Femur (tissue), 1 donor: Measurements from ENCODE around the gene CUL7.

ENCODE experiments used
- DNase-seq: peaks from one replicate; pipeline ENCODE4 v3.0.0-alpha.2; 2017

CUL7 gene

GRCh38 chr6:43076464-43077332, 23.0 kb upstream of the CUL7 start:
- peak; percentile 57 for DNase-seq

DNA sequence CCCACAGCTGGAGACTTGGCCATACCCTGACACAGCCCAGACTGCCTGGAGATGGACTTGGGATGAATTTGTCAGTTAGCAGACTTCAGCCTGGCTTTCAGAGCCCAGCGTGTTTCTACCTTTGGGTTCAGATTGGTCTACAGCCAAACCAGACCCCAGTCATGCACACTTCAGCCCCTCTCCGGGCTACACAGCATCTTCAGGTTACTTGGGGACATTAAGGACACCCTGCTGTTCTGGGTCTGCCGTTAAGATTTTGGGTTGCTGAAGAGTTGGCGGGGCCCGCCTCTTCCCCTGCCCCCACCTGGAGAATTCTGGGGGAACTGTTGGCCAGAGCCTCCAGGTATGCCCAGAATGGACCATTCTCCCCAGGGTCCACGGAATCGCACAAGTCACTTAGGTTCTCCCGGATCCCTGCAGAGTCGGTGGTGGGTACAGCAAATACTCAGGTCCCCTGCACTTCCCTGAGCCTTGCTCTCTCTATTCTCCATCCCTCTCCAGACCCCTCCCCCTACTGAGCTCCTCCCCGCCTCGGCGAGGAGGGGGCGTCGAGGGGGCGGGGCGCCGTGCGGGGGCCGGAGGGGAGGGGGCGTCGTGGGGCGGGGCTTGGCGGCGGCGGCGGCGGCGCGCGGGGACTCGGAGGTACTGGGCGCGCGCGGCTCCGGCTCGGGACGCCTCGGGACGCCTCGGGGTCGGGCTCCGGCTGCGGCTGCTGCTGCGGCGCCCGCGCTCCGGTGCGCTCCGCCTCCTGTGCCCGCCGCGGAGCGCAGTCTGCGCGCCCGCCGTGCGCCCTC, 22.2 kb upstream of the CUL7 start, which contains the start of gene PTK7:
PTK7 (plus strand) TSS at position 645 of the 794 bp plus-strand sequence. CDS start 175 bp downstream, outside the sequence.
- DNase-seq, result peak; percentile 92

- peak; percentile 50 for DNase-seq
Measured at GRCh38 chr6:43074847-43075669, 21.4 kb upstream of the CUL7 start.

GRCh38 chr6:43070028-43070632, 16.5 kb upstream of the CUL7 start:
- no peak for DNase-seq

- DNase-seq, result no peak
Measured at GRCh38 chr6:43062818-43063217, 9.2 kb upstream of the CUL7 start.

DNA sequence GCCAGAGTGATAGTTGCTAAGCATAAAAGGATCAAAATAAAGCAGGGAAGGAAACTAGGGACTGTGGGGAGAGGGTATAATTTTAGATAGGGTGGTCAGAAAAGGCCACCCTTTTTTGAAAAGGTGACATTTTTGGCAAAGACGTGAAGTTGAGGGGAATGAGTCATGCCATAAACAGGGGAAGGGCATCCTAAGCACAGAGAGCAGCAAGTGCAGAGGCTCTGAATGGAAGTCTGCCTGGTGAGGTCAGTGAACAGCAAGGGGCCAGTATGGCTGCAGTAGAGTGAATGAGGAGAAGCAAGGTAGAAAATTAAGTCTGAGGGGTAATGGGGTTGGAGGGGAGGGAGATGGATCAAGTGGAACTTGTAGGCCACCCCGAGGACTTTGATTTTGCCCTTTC, 8.2 kb upstream of the CUL7 start:
- DNase-seq, result no peak

DNA sequence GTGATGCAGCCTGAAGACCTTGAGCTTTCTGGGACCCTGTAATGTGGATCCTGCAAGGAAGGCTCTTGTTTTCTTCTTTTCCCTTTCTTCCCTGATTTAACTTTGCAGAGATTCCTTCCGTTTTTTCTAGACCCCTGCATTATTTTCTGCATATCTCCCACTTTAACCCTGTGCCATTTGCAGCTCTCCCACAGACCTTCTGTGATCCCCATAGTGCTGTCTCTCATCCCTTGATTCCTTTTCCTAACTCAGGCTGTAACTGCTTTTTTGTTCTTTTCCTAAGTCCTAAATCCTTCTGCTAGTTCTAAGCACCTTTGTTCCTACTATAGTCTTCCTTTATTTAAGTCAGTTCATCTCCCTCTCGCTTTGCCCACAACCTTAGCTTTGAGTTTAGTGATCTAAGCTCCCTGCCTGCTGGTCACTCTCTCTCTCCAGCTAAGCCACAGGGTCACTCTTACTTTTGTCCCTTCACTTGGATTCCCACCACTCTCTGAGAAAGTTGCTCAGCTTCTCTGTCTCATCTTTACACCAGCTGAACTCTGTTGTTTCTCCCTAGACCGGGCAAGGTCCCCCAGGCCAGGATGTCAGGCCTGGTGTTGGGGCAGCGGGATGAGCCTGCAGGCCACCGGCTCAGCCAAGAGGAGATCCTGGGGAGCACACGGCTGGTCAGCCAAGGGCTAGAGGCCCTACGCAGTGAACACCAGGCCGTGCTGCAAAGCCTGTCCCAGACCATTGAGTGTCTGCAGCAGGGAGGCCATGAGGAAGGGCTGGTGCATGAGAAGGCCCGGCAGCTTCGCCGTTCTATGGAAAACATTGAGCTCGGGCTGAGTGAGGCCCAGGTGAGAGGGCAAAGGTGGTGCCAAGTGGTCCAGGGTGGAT, 7.3 kb upstream of the CUL7 start:
- no peak for DNase-seq

- DNase-seq, result no peak
Measured at GRCh38 chr6:43060034-43060754, 6.5 kb upstream of the CUL7 start.

GRCh38 chr6:43059168-43060033, 5.8 kb upstream of the CUL7 start, which contains the start of the genes KLC4 and MRPL2:
TSS of gene KLC4 (plus strand) at chr6:43059631. CDS start at chr6:43061336, 1,705 bp downstream.
TSS of gene MRPL2 (minus strand) at chr6:43059434. CDS start at chr6:43059381, 53 bp downstream.
- DNase-seq, result peak; percentile 100

DNA sequence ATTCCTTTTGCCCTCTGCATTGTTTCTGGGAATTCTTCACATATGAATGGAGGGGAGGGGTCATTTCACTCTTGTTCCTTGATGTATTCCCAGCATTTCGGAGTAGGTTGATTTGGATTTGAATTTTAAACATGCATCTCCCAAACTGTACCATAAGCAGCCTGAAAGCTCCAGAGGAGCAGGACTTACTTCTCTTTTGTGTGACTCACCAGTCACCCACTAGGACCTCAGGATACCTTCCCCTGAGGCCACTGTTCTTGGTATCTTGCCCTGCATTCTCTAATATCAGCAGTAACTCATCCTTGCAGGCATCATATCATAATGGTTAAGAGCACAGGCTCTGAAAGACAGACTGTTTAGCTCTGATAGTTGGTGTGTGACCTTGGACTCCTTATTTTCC, 4.9 kb upstream of the CUL7 start:
- DNase-seq, result no peak

DNA sequence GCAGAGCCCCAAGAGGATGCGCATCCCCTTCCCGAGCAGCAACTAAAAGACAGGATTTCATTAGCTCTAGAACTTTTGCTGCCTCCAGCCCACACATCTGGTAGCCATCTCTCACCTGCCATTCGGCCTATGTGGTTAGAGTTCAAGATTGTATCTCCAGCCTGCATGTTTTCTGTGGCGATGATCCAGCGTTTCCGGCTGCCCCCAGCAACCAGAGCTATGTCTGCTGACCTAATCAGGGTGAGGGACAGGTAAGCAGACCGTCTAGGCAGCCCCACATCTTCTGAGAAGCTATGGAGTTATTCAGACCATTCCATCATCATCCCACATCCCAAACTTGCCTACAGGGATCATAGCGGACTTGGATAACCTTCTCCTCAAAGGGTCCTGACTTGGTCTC, 2.3 kb upstream of the CUL7 start:
- DNase-seq, result no peak

DNA sequence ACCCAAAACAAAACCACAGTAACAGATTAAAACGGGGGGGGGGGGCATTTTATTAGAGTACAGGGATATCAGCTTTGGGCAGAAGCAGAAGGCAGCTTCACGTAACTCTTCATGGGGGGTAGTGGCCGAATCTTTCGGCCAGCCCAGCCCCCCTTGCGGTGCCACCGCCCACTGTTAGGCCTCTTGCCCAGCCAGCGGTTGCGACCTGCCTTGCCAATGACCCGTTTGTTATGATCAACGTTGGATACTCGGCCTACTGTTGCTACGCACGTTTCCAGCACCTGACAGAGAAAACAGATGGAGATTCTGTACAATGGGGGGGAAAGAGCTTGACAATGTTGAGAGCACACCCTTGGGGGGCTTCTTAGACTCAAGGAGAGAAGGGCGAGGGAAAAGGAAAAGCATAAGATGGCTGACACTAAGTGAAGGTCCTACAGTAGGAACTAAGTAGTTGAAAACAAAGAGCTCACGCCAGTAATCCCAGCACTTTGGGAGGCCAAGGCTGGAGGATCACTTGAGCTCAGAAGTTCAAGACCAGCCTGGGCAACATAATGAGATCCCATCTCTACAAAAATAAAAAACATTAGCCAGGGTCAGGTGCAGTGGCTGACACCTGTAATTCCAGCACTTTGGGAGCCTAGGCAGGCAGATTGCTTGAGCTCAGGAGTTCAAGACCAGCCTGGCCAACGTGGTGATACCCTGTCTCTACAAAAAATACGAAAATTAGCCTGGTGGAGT, 724 bp upstream of the CUL7 start:
- DNase-seq, result peak; percentile 48

GRCh38 chr6:43052842-43053544, 658 bp downstream of the CUL7 start:
- peak; percentile 56 for DNase-seq

DNA sequence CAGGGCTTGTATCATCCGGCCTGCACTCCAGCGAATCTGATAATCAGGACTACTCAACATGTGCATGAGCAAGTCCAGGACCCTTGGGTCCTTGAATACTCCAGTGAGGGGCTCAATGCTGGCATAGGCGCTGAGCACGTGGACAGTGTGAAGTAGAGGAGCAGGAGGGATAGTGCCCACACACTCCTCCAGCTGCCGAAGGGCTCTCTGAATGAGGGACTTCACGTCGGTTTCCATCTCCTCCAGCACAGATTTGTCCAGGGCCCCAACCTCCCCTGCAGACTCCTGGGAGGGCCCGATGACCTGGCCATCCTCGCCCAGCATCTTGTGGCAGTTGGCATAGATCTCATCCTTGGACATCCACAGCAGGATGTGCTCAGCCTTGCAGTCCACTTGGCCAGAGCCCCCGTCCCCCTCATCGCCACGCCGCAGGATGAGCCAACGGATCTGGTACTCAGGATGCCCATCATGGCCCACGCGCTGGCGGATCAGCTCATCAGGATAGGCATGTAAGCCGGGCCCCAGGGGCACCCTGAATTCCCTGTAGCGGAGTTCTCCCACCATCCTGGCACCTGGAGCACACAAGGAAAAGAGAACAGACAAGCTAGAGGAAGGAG, 1.3 kb downstream of the CUL7 start:
- no peak for DNase-seq

- no peak for DNase-seq
Measured at GRCh38 chr6:43050981-43051380, 2.7 kb downstream of the CUL7 start.

DNA sequence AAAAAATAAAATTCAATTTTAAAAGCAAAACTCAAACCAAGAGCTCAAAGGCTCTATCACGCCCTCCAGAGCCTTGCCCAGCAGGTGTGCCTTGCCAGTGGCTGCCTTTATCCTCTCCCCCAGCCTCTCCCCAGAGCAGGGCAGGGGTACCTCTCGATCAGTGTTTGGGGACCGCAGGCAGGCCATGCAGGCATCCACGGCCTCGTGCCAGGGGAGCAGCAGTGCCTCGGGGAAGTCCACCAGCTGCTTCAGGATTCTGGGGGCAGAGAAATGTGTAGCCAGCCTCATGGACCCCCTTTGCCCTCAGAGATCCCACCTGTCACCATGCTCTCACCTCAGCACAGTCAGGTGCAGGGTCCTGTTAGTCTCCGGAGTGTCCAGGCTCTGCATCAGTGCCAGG, 5.7 kb downstream of the CUL7 start:
- no peak for DNase-seq

- no peak for DNase-seq
Measured at GRCh38 chr6:43045371-43045930, 8.2 kb downstream of the CUL7 start.
